GM12892 (cell line): ENCODE data around the gene MAOA.
A peak's percentile ranks its signal among the peaks of the same experiment; 100 is the strongest.
"Not testable (repeated sequence)": the region's sequence is repeated elsewhere in the genome, so short reads cannot be mapped to it uniquely, and the experiment has no call there.

Experiments
- DNase-seq: peaks from one replicate; pipeline ENCODE4 v3.0.0; 2011; ENCODE audit not compliant: insufficient read length
- FAIRE-seq: peaks from 2 replicates; lab custom pipeline; 2011; peaks lifted over from hg19 to GRCh38; lab: Jason Lieb, UNC
- POLR2A ChIP-seq: IDR thresholded peaks from 2 replicates; pipeline ENCODE4 v1.6.1; 2011; ENCODE audit warnings: low read depth, low read length, control low read depth
- POLR2AphosphoS5 ChIP-seq: IDR thresholded peaks from 2 replicates; pipeline ENCODE4 v1.6.1; 2011; ENCODE audit warnings: low read depth, low read length, control low read depth
- TAF1 ChIP-seq: IDR thresholded peaks from 2 replicates; pipeline ENCODE4 v1.6.1; 2011; ENCODE audit warnings: low read depth, mild to moderate bottlenecking, control low read depth, low read length, borderline replicate concordance

The MAOA gene

DNA sequence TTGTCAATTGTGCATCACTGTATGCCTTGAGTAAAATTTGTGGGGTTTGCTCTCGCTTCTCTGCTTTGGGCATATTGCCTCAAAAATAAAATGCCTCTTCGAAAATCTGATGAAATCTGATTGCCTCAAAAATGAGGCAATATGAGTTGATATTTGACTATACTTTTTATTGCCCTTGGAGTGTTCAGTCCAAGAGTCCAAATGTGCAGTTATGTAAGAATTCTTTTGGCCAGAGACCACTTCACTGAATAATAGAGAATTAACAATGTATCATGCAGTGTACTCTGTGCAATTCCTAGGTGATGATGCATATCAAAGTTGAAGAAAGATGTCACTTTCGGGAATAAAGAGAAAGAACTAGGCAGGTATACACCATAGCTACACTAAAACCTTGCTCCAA, 8.6 kb downstream of the MAOA start:
- TF ChIP-seq TAF1, result no peak
- TF ChIP-seq POLR2A, result no peak
- no peak for TF ChIP-seq POLR2AphosphoS5
- FAIRE-seq, result no peak
- DNase-seq, result no peak

DNA sequence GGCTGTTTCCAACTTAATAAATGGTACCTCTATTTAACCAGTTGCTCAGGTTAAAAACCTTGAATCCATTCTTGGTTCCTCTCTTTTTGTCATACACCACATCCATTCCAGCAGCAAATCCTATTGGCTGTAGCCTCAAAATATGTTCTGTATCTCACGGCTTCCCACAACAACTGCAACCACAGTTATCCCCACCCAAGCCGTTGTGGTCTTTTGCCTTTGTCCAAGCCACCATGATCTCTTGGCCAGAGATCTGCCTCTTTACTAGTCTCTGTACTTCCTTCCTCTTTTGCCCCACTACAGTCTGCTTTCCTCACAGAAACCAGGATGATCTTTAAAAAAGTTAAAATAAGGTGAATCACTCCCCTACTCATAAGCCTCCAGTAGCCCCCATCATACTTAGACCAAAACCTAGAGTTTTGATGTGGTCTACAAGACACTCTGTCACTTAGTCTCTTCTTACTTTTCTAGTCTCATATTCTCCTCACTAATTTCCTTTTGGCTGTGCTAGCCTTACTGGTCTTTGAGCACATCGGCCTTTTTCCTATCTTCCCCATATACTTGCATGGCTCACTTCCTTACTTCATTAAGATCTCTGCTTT, 10.3 kb downstream of the MAOA start:
- FAIRE-seq, result no peak
- TF ChIP-seq POLR2AphosphoS5 (no peak), POLR2A (no peak), TAF1 (no peak)
- DNase-seq, result no peak

DNA sequence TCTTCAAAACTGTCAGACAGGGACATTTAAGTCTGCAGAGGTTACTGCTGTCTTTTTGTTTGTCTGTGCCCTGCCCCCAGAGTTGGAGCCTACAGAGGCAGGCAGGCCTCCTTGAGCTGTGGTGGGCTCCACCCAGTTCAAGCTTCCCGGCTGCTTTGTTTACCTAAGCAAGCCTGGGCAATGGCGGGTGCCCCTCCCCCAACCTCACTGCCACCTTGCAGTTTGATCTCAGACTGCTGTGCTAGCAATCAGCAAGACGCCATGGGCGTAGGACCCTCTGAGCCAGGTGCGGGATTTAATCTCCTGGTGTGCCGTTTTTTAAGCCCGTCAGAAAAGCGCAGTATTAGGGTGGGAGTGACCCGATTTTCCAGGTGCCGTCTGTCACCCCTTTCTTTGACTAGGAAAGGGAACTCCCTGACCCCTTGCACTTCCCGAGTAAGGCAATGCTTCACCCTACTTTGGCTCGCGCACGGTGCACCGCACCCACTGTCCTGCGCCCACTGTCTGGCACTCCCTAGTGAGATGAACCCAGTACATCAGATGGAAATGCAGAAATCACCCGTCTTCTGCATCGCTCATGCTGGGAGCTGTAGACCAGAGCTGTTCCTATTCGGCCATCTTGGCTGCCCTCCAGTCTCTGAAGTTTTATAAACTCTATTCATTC, 20.0 kb downstream of the MAOA start:
- FAIRE-seq, result not testable (repeated sequence)

DNA sequence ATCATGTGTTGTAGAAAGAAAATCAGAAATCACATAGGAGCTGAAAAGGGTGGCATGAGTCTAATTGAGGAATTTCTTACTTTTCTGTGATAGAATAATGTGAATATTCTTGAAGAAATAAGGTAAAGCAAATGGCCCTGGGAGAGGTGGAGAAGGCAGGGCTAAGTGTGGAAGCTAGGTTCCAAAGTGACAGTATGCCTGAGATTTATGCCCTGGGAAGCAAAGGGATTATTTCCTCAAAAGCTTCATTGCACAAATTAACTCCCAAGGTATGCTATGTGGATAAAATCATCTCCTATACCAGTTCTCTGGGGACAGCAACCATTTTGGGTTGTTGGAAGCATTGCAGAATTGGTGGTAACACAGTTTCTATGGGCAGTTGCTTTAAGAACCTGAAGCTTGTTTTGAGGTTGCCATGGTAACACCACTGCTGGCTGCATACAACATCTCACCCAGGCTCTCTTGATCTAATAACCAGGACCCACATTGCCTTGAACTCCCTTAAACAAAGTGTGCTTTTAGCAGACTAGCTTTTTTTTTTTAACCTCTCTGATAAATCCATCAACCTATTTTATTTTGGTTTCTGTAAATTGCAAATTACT, 21.0 kb downstream of the MAOA start:
- TF ChIP-seq TAF1, result no peak
- FAIRE-seq (no peak), DNase-seq (no peak)

More for the DNA sequence above, 20.0 kb downstream of the MAOA start:
- DNase-seq, result not testable (repeated sequence)

DNA sequence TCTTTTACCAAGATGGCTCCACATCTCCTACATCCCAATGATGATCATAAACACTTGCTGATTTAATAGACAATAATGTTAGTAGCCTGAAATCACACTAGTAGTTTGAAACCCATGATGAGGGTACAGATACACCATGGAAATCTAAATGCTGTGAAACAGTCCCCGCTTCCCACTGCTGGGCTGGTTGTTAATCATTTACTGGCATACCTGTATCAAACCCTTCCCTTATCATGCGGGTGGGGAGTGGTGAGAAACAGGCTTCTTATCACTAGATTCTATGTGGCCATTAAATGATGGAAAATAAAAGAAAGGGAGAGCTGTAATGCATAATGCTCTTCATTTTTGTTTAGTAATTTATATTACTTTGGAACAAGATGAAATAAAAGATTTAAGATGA, 21.9 kb downstream of the MAOA start:
- TF ChIP-seq POLR2AphosphoS5, result no peak
- no peak for TF ChIP-seq TAF1
- TF ChIP-seq POLR2A, result no peak
- FAIRE-seq (no peak), DNase-seq (no peak)

DNA sequence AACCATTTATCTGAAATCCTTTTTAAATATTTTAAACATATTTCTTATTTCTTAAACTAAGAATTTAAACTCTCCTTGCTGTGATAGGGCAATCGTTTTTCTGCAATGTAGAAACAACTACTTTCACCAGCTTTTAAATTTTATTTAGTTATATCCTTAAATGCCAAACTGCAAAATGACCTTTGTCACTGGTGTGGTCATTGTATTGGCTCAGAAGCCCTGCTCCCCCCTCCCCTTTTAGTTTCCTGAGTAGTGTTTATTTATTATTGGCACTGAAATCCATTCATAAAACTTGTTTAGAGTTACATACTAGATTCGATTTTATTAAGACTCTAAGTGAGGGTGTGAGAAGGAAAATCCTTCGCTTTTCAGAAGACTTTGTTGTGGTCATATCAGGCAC, 23.0 kb downstream of the MAOA start:
- DNase-seq (no peak), FAIRE-seq (no peak)
- TF ChIP-seq TAF1, result no peak
- TF ChIP-seq POLR2AphosphoS5, result no peak
- no peak for TF ChIP-seq POLR2A

DNA sequence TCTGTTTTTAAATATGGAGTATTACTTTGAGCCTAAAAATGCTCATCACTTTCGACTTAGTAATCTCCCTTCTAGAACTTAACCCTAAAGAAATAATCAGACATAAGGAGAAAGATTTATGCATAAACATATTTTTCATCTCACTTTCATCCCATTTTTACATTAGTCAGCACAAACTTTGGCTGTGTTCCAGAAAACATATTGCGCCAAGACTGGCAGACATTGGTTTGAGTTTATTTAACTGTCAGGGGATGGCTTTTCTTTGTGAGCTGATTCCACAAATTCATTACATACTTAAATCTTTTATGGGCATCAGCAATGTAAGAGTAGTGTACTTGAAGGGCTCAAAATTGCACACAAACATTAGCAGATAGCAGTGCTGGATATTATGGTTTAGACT, 23.7 kb downstream of the MAOA start:
- TF ChIP-seq POLR2AphosphoS5 (no peak), POLR2A (no peak), TAF1 (no peak)
- DNase-seq (no peak), FAIRE-seq (no peak)

DNA sequence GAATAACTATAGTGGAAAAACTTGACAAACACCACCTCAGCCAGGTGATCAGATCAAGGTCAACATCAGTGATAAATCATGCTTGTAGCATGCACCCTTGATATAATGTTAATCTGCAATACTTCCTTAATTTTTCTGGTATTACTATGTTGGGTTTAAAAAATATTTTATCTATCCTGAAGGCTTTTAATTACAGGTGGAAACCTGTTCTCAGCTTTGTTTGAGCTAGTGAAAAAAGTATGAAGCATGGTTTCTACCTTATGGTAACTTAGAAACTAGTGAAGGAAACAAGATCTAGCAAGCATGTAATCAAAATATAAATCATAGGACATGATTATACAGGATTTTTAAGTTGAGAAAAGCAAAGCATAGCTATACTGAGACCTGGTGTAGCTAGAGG, 26.6 kb downstream of the MAOA start:
- peak; percentile 21 for FAIRE-seq
- no peak for TF ChIP-seq POLR2AphosphoS5
- no peak for TF ChIP-seq POLR2A
- no peak for TF ChIP-seq TAF1

DNA sequence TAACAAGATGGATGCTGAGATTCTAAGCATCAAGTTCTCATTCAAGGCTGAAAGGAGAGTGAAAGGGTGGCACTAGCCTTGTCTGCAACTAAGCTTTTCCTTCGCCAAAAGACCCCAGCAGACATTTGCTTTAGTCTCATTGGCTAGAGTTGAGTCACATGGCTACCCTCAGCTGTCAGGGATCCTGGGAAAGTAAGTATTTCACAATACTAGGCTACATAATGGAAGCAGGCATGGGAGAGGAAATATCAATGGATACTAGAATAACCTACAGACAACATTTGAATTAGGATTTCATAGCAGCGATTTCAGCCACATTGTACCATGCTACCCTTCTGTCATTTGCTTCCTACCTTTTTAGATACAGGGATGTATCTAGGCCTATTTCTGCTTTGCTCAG, 29.1 kb downstream of the MAOA start:
- TF ChIP-seq POLR2AphosphoS5, result no peak
- TF ChIP-seq POLR2A, result no peak
- no peak for TF ChIP-seq TAF1
- FAIRE-seq (no peak), DNase-seq (no peak)

More for the DNA sequence above, 26.6 kb downstream of the MAOA start:
- no peak for DNase-seq

DNA sequence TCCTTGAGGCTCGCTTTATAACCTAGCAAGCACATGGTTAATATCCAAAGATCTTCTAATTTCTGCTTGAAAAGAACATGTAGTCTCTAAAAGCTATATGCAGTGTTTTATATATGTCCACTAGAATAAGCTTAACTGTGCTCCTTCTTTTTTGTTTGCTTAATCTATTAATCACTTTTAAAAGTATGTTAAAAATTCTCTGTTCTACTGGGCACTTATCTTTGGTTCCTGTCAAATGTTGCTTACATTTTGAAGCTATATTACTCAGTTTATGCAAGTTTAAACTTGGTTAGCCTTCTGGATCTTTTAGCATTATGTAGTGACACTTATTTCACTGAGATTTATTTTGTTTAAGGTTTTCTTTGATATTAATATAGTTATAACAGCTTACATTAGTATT, 32.5 kb downstream of the MAOA start:
- no peak for TF ChIP-seq POLR2A
- TF ChIP-seq TAF1, result no peak
- TF ChIP-seq POLR2AphosphoS5, result no peak
- DNase-seq (no peak), FAIRE-seq (no peak)

DNA sequence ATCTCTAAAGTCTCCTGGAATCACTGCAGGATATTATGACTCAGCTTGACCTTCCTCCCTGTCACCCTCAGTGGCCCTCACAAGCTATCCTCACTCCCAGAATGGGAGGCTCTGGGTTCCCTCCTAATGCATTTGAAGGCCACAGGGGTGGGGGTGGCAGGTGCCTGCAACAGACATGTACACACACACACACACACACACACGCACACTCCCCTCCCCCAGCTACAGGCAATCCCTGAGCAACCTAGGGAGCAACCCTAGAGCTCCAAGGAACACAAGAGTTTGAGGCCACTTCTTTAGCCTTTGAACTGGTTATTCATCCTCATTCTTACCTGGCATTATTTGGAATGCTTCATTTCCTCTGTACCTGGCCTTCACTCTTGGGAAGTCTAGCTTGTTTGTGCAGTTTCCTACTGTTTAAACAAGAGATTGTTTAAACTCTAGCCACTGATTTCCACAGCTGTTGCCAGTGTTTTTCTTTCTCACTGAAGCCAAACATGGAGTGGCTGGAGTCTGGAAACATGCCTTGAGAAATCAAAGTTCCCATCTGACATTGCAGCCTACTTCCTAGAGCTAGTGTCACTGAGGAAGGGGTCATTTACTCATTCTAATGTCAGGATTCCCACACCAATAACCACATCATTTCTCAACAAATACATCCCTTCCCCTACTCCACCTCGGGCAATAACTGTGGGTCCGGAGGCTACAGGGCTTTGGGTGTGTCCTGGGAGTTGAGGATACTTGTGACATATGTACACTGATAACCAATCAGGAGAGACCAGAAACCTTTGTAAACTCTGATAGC, 37.7 kb downstream of the MAOA start:
- TF ChIP-seq TAF1, result no peak
- TF ChIP-seq POLR2AphosphoS5, result no peak
- no peak for TF ChIP-seq POLR2A
- DNase-seq (no peak), FAIRE-seq (no peak)

DNA sequence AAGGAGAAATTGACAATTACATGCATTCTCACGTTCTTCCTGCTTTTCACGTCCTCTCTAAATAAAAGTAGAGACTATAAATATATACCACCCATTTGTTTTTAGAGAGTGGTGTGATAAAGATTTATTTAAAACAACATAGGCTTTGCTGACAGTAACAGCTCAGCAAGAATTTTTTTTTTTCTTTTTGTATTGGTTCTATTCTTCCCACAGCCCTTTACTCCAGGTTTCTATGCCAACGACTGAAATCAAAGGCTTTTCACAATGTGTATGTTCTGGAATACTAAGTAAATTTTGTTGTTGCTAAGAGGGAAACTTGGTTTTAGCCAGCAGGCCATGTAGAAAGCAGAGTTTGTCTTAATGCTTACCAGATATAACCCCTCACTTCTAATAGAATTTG, 43.4 kb downstream of the MAOA start:
- TF ChIP-seq POLR2A (no peak), TAF1 (no peak), POLR2AphosphoS5 (no peak)
- DNase-seq (no peak), FAIRE-seq (no peak)

DNA sequence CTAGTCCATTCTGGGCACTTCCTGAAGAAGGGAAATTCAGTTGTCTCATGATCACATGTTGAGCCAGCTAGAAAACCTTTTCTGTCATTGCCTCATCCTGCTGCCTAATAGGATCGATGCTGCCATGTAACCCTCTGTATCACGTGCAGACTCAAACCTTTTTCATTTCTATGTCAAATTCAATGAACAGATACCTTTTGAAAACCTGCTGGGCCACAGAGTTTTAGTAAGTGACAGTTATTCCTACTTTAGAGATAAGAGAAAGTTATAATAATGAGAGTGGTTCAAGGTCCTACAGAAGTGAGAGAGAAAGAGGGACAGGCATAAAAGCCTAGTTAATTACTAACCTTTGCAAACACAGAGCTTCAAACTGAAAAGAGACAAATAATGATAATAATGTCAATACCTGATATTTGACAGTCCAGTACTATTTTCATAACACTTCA, 46.0 kb downstream of the MAOA start:
- DNase-seq, result no peak
- TF ChIP-seq TAF1, result no peak
- no peak for TF ChIP-seq POLR2AphosphoS5
- no peak for TF ChIP-seq POLR2A
- no peak for FAIRE-seq
